ENCODE measurements around the gene ZP1. TPM values are rescaled to one million over a fixed set of nuclear protein-coding genes. Genes with fewer than 3 reads are reported as not detected.
A peak's percentile ranks its signal among the peaks of the same experiment; 100 is the strongest.

ZP1 gene
- total and polyA plus RNA-seq, 10 of the 15 experiments (the other 5 are each of a cell fraction or from before 2014, with no cell fraction given): not detected

- TF ChIP-seq EGR1 (IDR thresholded peaks at IDR 0.05; ENCODE audit: borderline replicate concordance in 1 of 2, low read depth in 2 of 2, low read length in 2 of 2): peak in 1 of 2 experiments; percentile 41; a peak in 1 of 3 replicates
- TF ChIP-seq JUNB (IDR thresholded peaks at IDR 0.05): peak; percentile 40
- 0 out of 2 replicates have a peak, but pooled peaks have one; percentile 13 for TF ChIP-seq ZNF207 (IDR thresholded peaks at IDR 0.05; ENCODE audit: borderline replicate concordance)
- peak in 1 of 2 experiments; percentile 91; a peak in 2 of 4 replicates for TF ChIP-seq ETV6 (conservative IDR thresholded peaks at IDR 0.05 in 1 of 2, IDR thresholded peaks at IDR 0.05 in 1 of 2; ENCODE audit: borderline replicate concordance in 1 of 2, low read depth in 1 of 2)
- TF ChIP-seq MEF2A (IDR thresholded peaks at IDR 0.05; ENCODE audit: insufficient read depth, low read depth, low read length): peak; percentile 91
- TF ChIP-seq USF2 (IDR thresholded peaks at IDR 0.05; ENCODE audit: borderline replicate concordance, low read depth, low read length): no peak
- no peak for TF ChIP-seq PAX8 (IDR thresholded peaks at IDR 0.05)
- TF ChIP-seq NFIC (IDR thresholded peaks at IDR 0.05; ENCODE audit: low read depth, low read length): no peak
- TF ChIP-seq POLR2AphosphoS5 (IDR thresholded peaks at IDR 0.05; ENCODE audit: low read length): 0 out of 2 replicates have a peak, but pooled peaks have one; percentile 31
- TF ChIP-seq CHD2 (IDR thresholded peaks at IDR 0.05; ENCODE audit: borderline replicate concordance, low read depth, low read length): peak; percentile 86; the same call in 1 of the 2 replicates
- TF ChIP-seq, protein P1, sequence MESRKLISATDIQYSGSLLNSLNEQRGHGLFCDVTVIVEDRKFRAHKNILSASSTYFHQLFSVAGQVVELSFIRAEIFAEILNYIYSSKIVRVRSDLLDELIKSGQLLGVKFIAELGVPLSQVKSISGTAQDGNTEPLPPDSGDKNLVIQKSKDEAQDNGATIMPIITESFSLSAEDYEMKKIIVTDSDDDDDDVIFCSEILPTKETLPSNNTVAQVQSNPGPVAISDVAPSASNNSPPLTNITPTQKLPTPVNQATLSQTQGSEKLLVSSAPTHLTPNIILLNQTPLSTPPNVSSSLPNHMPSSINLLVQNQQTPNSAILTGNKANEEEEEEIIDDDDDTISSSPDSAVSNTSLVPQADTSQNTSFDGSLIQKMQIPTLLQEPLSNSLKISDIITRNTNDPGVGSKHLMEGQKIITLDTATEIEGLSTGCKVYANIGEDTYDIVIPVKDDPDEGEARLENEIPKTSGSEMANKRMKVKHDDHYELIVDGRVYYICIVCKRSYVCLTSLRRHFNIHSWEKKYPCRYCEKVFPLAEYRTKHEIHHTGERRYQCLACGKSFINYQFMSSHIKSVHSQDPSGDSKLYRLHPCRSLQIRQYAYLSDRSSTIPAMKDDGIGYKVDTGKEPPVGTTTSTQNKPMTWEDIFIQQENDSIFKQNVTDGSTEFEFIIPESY (IDR thresholded peaks at IDR 0.05): no peak
- peak; percentile 70; the same call in 1 of the 2 replicates for TF ChIP-seq ZSCAN29 (IDR thresholded peaks at IDR 0.05)
- no peak; the same call in 1 of the 2 replicates for TF ChIP-seq ZBTB40 (IDR thresholded peaks at IDR 0.05; ENCODE audit: borderline replicate concordance)
- TF ChIP-seq BCL3 (IDR thresholded peaks at IDR 0.05; ENCODE audit: borderline replicate concordance, insufficient read depth, low read depth, low read length, poor library complexity, severe bottlenecking): peak; percentile 83
- no peak for TF ChIP-seq HCFC1 (IDR thresholded peaks at IDR 0.05; ENCODE audit: low read length)
Measured at GRCh38 chr11:60910281-60910687, 42.9 kb downstream of the ZP1 start (continued).
